HCT116 (cell line): ENCODE measurements around the gene HLA-DMA.

Experiments used
- CBX3 ChIP-seq: IDR thresholded peaks from 2 replicates; pipeline ENCODE4 v1.6.1; 2012; ENCODE audit warnings: low read depth
- CEBPB ChIP-seq: IDR thresholded peaks from 2 replicates; pipeline ENCODE4 v1.6.1; 2012; ENCODE audit warnings: low read depth
- CTCF ChIP-seq, 3 experiments: fragments of 200-600 bp in 1 of 3; sonication (generic) in 1 of 3; IDR thresholded peaks in 2 of 3; conservative IDR thresholded peaks in 1 of 3; 2 replicates each; pipeline ENCODE4 v1.5.1; 2012 to 2017; ENCODE audit warnings: low read depth in 2 of 3, low read length in 2 of 3, antibody characterized with exemption in 1 of 3, borderline replicate concordance in 1 of 3, control low read depth in 1 of 3, mild to moderate bottlenecking in 1 of 3, mixed read lengths in 1 of 3, mixed run types in 1 of 3, moderate library complexity in 1 of 3; ENCODE audit not compliant: insufficient read depth in 1 of 3
- ELF1 ChIP-seq: IDR thresholded peaks from 2 replicates; pipeline ENCODE4 v1.6.1; 2012; ENCODE audit warnings: low read depth, borderline replicate concordance
- EZH2 ChIP-seq: fragments of 200-600 bp; sonication (generic); IDR thresholded peaks from 2 replicates; pipeline ENCODE4 v1.6.1; 2017; ENCODE audit warnings: antibody characterized with exemption, mixed run types
- JUND ChIP-seq: IDR thresholded peaks from 2 replicates; pipeline ENCODE4 v1.6.1; 2012
- POLR2A ChIP-seq: IDR thresholded peaks from 2 replicates; pipeline ENCODE4 v1.7.0; 2011; ENCODE audit warnings: borderline replicate concordance; ENCODE audit not compliant: insufficient read depth, insufficient read length; ENCODE audit errors: extremely low read depth
- POLR2AphosphoS5 ChIP-seq: IDR thresholded peaks from 2 replicates; pipeline ENCODE4 v1.6.1; 2011; ENCODE audit warnings: mild to moderate bottlenecking, low read depth, low read length, moderate library complexity
- REST ChIP-seq: IDR thresholded peaks from 2 replicates; pipeline ENCODE4 v1.6.1; 2012; ENCODE audit warnings: low read depth
- SIN3A ChIP-seq: IDR thresholded peaks from 2 replicates; pipeline ENCODE4 v1.6.1; 2012; ENCODE audit warnings: low read depth
- YY1 ChIP-seq: IDR thresholded peaks from 2 replicates; pipeline ENCODE4 v1.6.1; 2011; ENCODE audit warnings: low read length, low read depth, moderate library complexity, mild to moderate bottlenecking; ENCODE audit not compliant: insufficient replicate concordance; ENCODE audit errors: extremely low read depth
- ZNF274 ChIP-seq: fragments of 200-500 bp; sonication (Bioruptor generic); IDR thresholded peaks from 2 replicates; pipeline ENCODE4 v1.6.1; 2014; ENCODE audit warnings: mild to moderate bottlenecking, low read depth, low read length, inconsistent platforms

GRCh38 chr6:32979720-32980487 lies 27.0 kb upstream of the HLA-DMA start:
- TF ChIP-seq YY1 (no peak), CTCF (IDR thresholded peaks at IDR 0.05 in 2 of 3, conservative IDR thresholded peaks at IDR 0.05 in 1 of 3; ENCODE audit: borderline replicate concordance in 1 of 3, insufficient read depth in 1 of 3, low read depth in 2 of 3, low read length in 2 of 3) (no peak), ZNF274 (no peak), CEBPB (no peak), ELF1 (no peak), POLR2AphosphoS5 (no peak), POLR2A (no peak), REST (no peak), SIN3A (no peak), EZH2 (no peak), CBX3 (no peak), JUND (no peak)
